Measurements from ENCODE around the gene ARHGEF7. TPM values are rescaled to one million over a fixed set of nuclear protein-coding genes. Genes with fewer than 3 reads are reported as not detected.
"Not testable (repeated sequence)": the region's sequence is repeated elsewhere in the genome, so short reads cannot be mapped to it uniquely, and the experiment has no call there.

Gene ARHGEF7
- total RNA-seq, 2 donors from 2014 or later = 57.9 to 97.3 TPM

DNA sequence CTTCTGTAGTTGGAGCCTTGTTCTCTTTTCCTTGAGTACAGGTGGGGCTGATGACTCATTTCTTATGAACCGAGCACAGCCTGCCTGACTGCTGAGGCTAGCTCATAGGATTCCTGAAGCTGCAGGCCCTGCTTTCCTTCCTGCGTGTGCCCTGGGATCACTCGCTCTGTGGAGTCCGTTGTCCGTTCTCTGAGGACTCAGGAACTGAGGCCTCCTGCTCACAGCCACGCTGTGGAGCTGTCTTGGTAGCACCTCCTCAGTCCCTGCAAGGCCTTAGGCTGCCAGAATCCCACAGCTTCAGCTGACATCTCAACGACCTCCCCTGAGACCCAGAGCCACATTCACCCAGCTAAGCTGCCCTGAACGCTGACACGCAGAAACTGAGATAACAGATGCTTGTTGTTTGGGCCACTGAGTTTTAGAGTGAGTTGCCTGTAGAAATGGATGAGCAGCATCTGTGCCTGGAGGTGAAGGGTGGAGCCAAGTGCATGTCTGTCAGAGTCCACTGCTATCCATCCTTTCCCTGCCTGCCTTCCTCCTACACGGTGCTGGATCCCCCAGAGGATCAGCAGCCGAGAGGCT lies 72.9 kb downstream of the ARHGEF7 start:
- Histone ChIP-seq H3K27ac (peak overlapping the region; percentile 6 to 7), H3K9me3 (no peaks in the 10 kb centered on the region), H3K36me3 (no peaks in the 10 kb centered on the region), H3K4me3 (no peak overlapping the region), H3K4me1 (replicated peaks) (peaks cover 5% of the 10 kb centered on the region), H3K27me3 (replicated peaks; ENCODE audit: insufficient read depth) (no peaks in the 10 kb centered on the region)
- 64% methylated on average over 11 of the region's 11 CpGs for WGBS
- DNase-seq (ENCODE audit: low spot score) = no peak
- intact Hi-C loops (cut with DNase I) = no loop called here
- no peak for TF ChIP-seq POLR2A (IDR thresholded peaks at IDR 0.05)
- no peak for TF ChIP-seq POLR2AphosphoS5 (IDR thresholded peaks at IDR 0.05)
- TF ChIP-seq CTCF (IDR thresholded peaks at IDR 0.05) = no peak

GRCh38 chr13:111189064-111189505 lies 74.0 kb downstream of the ARHGEF7 start:
- H3K4me3 ChIP-seq; H3K27ac ChIP-seq; intact Hi-C loops (cut with DNase I); H3K27me3 ChIP-seq (replicated peaks; ENCODE audit: insufficient read depth); DNase-seq (ENCODE audit: low spot score); H3K36me3 ChIP-seq; H3K4me1 ChIP-seq (replicated peaks); H3K9me3 ChIP-seq: not testable (repeated sequence)
- 98% methylated on average over 12 of the region's 12 CpGs for WGBS

- H3K4me3 ChIP-seq; H3K27me3 ChIP-seq (replicated peaks; ENCODE audit: insufficient read depth); H3K36me3 ChIP-seq; intact Hi-C loops (cut with DNase I); H3K4me1 ChIP-seq (replicated peaks); DNase-seq (ENCODE audit: low spot score); H3K9me3 ChIP-seq; H3K27ac ChIP-seq: not testable (repeated sequence)
- WGBS = 91% methylated on average over 9 of the region's 9 CpGs
These were observed 74.4 kb downstream of the ARHGEF7 start for GRCh38 chr13:111189516-111189915.

- DNase-seq (ENCODE audit: low spot score); H3K4me1 ChIP-seq (replicated peaks); H3K27ac ChIP-seq; intact Hi-C loops (cut with DNase I); H3K4me3 ChIP-seq; H3K27me3 ChIP-seq (replicated peaks; ENCODE audit: insufficient read depth); H3K36me3 ChIP-seq; H3K9me3 ChIP-seq: not testable (repeated sequence)
- WGBS = 87% methylated on average over 5 of the region's 5 CpGs
These were observed 78.1 kb downstream of the ARHGEF7 start for GRCh38 chr13:111193223-111193622.

GRCh38 chr13:111194651-111195050 lies 79.5 kb downstream of the ARHGEF7 start:
- H3K27ac ChIP-seq; DNase-seq (ENCODE audit: low spot score); H3K9me3 ChIP-seq; H3K27me3 ChIP-seq (replicated peaks; ENCODE audit: insufficient read depth); H3K36me3 ChIP-seq; intact Hi-C loops (cut with DNase I); H3K4me3 ChIP-seq; H3K4me1 ChIP-seq (replicated peaks): not testable (repeated sequence)
- WGBS = 91% methylated on average over 2 of the region's 2 CpGs

GRCh38 chr13:111198732-111199378 lies 83.7 kb downstream of the ARHGEF7 start:
- H3K27ac ChIP-seq; intact Hi-C loops (cut with DNase I); H3K9me3 ChIP-seq; H3K36me3 ChIP-seq; H3K27me3 ChIP-seq (replicated peaks; ENCODE audit: insufficient read depth); H3K4me3 ChIP-seq; DNase-seq (ENCODE audit: low spot score); H3K4me1 ChIP-seq (replicated peaks): not testable (repeated sequence)
- WGBS = 89% methylated on average over 6 of the region's 6 CpGs

DNA sequence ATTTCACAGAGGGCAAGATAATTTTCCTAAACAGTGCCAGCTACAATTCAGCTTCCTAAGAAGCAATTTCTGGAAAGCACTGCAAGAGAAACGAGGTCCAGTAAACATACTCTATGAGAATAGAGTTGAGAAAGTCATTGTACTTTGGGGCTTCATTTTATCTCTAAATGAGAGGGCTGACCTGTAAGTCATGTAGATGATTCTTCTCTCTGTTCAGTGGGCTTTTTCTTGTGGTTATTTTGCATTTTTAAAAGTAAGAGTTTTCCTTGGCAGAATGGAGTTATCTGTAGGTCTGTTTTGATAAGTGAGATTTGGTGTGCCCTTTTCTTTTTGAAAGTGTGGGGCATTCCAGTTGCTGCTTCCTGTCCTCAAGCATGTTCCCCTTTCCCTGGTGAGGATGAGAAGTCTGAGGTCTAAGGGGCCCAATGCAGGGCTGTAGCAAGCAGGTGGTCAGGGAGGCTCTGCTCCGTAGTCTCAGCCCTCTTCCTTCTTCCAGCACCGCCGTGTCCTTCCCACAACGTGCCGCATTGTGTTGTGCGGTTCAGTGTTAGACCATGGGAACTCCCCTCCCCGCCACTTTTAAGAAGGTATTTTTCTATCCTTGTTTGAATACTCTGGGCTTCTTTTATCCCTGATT lies 86.3 kb downstream of the ARHGEF7 start:
- H3K4me1 ChIP-seq (replicated peaks) = peaks cover 6% of the 10 kb centered on the region

More for the DNA sequence above, 86.3 kb downstream of the ARHGEF7 start:
- WGBS = 83% methylated on average over 8 of the region's 8 CpGs
- Histone ChIP-seq H3K9me3 (no peaks in the 10 kb centered on the region), H3K27me3 (replicated peaks; ENCODE audit: insufficient read depth) (no peaks in the 10 kb centered on the region), H3K27ac (no peak overlapping the region), H3K36me3 (no peaks in the 10 kb centered on the region), H3K4me3 (no peak overlapping the region)
- TF ChIP-seq POLR2AphosphoS5 (IDR thresholded peaks at IDR 0.05) = no peak
- TF ChIP-seq POLR2A (IDR thresholded peaks at IDR 0.05) = no peak
- no peak for TF ChIP-seq CTCF (IDR thresholded peaks at IDR 0.05)
- intact Hi-C loops (cut with DNase I) = no loop called here
- no peak for DNase-seq (ENCODE audit: low spot score)
